Non-pigmented ciliary epithelial cell (primary cell): ENCODE data around the gene ARHGEF7.

ENCODE experiments used
- DNase-seq: peaks from one replicate; pipeline ENCODE4 v3.0.0-alpha.2; 2010; ENCODE audit warnings: low read depth

The ARHGEF7 gene

DNA sequence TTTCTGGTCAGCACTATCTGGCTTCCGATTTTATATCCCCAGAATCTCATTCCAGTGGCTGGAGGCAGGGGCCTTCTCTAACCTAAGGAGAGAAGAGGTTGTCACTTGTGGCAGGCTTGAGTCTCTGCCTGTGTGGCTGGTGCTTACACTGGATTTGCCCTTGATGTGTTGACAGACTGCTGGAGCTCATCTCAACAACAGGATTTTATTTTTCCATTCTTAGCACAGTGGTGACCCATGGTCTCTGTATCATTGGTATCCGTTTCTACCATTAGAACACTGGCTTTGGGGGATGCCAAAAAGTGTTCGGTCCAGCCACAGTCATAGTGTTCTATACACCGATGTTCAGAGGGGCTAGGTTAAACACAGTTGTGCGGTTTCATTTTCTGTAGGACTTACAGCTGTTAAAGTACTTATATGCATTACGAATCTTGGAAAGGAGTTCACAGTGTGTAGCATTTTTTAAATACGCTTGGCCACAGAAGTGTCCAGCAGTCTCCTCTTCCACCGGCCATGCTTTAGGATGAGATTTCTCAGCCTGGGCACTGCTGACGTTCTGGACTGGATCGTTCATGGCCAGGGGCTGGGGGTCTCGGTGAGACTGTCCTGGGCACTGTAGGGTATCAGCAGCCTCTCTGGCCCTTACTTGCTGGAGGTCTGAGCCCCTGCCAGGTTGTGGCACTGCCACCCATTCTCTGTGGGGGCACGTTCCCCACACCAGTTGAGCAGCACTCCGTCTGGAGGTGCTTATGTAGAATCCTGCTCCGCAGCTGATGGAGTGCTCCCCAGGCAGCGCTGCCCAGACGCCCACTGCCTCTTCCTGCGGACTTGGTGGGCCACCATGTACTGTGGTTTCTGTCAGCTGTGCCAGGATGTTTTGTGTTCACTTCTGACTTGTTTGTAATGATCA lies 163.9 kb downstream of the ARHGEF7 start:
- DNase-seq = no peak

DNA sequence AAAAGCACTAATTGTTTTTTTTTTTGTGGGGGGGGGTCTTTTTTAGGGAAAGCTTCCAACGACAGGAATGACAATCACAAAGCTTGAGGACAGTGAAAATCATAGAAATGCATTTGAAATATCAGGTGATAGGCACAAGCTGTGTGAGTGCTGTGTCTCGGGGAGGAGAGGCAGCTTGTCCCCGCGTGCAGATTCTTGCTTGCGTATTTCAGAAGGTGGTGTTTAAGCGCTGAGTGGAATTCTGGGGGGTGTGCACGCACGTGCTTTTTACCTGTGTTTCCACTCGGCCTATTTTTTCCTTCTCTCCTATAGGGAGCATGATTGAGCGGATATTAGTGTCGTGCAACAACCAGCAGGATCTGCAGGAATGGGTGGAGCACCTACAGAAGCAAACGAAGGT lies 165.1 kb downstream of the ARHGEF7 start:
- no peak for DNase-seq

GRCh38 chr13:111280681-111281585 lies 165.8 kb downstream of the ARHGEF7 start:
- DNase-seq = no peak

DNA sequence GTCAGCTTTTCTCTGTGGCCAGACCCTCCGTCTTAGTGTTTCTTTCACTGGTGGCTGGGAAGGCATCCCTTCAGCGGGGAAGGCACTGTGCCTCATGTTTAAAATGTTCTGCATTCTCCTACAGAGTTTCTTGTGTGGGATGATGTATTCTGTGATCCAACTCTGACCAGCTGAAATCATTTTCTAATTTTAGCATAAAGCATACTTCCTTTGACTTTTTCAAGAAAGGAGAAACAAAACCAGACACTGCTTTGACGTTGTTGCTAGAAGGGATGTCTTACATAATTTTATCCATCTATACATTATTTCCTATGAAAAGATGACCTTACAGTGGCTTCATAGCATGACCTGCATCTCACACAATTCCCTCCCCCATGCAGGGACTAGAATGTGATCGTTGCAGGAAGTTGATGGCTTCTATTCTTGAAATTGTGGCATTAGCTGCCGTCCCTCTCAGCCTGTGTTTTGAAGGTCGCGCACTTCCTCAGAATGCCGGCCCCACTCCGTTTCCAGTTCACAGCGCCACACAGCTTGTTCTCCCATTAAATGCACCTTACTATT lies 166.7 kb downstream of the ARHGEF7 start:
- DNase-seq = no peak

DNA sequence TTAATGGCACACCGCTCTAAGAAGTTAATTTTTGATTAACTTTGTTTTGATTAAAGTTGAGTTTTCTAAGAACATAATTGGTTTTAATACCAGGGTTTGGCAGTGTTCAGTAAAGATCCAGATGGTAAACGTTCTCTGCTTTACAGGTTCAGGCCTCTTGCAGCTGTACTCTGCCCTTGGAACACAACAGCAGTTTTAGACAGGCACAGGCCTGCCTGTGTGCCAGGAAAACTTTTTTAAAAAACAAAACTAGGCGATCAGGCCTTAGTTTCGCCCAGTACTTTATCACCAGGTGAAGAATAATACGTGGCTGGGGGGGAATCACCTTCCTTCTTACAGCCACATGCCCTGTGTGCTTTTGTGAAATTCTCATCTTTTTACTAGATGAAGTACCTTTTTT lies 167.3 kb downstream of the ARHGEF7 start:
- no peak for DNase-seq

DNA sequence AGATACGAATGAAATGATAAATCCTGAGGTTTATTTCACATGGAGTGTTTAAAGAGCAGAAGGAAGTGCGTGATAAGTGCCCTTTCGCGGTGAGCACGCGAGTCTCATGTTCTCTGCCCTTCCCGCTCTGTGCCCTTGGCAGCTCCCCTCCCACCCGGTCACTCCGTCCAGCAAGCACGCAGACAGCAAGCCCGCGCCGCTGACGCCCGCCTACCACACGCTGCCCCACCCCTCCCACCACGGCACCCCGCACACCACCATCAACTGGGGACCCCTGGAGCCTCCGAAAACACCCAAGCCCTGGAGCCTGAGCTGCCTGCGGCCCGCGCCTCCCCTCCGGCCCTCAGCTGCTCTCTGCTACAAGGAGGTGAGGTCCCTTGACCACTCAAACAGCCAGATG lies 167.9 kb downstream of the ARHGEF7 start:
- no peak for DNase-seq

GRCh38 chr13:111283457-111283856 lies 168.3 kb downstream of the ARHGEF7 start:
- DNase-seq = no peak

DNA sequence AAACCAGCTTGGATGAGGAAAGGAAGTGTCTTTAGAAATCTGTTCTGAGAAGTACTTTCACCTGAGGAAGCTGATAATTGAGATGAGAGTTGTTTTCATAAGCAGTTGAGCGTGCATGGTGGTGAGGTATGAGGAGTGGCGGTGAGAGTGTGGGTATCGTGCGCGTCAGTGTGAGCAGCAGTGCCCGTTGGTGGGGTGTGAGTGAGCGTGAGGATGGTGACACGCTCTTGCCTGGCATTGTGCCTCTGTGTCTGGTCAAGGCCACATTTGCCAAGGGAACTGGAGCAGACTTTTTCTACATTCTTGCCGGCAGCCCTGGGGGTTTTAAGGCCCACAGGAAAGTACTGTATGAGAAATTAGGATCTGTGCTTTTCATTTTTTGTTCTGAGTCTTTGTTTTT lies 168.9 kb downstream of the ARHGEF7 start:
- no peak for DNase-seq

DNA sequence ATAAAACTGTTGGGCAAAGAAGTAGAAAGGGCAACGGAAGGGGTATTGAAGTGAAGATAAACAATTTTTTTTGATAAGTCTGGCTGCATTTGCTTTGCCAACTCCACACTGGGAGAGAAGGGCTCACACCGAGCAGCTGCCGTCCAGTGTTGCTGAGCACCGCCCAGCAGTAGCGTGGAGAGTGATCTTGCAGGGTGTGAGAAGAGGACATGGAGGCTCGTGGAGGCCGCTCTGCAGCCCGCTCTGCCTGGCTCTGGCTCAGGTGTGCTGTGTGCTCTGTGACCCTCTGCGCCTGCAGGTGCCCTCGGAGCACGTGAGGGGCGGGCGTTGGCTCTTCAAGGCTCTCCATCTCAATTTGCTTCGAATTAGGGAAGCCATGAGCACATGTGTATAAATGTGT lies 169.5 kb downstream of the ARHGEF7 start:
- no peak for DNase-seq

- DNase-seq = no peak
Measured at GRCh38 chr13:111286162-111286561, 171.1 kb downstream of the ARHGEF7 start.

GRCh38 chr13:111286749-111287148 lies 171.6 kb downstream of the ARHGEF7 start:
- no peak for DNase-seq

GRCh38 chr13:111287201-111287600 lies 172.1 kb downstream of the ARHGEF7 start:
- DNase-seq = no peak

- DNase-seq = no peak
Measured at GRCh38 chr13:111288276-111288675, 173.2 kb downstream of the ARHGEF7 start.

GRCh38 chr13:111289251-111289650 lies 174.1 kb downstream of the ARHGEF7 start:
- no peak for DNase-seq

GRCh38 chr13:111291908-111292307 lies 176.8 kb downstream of the ARHGEF7 start:
- DNase-seq = no peak

GRCh38 chr13:111292710-111293485 lies 177.8 kb downstream of the ARHGEF7 start:
- no peak for DNase-seq

DNA sequence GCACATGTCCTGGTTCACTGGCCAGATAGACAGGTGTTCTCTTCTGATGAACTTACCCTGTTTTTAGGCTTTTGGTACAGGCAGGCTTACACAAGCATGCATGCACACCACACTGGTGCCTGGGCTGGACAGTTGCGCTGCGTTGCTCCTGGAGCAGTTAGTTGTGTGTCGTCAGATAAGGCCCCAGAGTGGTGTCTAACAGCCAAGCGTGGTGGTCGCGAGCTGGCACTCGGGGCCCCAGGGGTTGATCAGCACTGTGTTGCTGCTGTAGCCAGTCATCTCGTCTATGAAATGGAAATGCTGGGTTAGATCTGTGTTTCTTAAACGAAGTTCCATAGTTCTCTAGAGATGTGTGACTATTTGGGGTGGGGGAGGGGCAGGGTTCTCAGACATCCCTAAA lies 180.8 kb downstream of the ARHGEF7 start:
- no peak for DNase-seq

DNA sequence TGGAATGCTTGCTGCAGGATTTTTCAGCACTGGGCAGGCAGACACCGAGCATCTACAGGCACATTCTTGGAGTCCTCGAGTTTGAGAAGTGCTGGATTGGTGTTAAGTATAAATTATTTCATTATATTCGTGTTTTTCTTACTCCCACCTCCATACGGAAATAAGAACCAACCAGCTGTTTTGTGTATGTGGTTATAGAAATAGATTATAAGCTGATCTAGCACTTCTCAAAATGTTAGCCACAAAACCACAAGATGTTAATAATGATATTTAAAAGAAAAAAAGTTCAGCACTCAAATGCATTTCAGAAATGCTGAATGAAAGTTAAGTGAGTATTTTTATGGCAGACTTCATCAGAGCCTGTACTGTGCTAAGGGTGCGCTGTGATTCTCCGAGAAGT lies 181.3 kb downstream of the ARHGEF7 start:
- DNase-seq = no peak

- no peak for DNase-seq
Measured at GRCh38 chr13:111298214-111298975, 183.3 kb downstream of the ARHGEF7 start.

DNA sequence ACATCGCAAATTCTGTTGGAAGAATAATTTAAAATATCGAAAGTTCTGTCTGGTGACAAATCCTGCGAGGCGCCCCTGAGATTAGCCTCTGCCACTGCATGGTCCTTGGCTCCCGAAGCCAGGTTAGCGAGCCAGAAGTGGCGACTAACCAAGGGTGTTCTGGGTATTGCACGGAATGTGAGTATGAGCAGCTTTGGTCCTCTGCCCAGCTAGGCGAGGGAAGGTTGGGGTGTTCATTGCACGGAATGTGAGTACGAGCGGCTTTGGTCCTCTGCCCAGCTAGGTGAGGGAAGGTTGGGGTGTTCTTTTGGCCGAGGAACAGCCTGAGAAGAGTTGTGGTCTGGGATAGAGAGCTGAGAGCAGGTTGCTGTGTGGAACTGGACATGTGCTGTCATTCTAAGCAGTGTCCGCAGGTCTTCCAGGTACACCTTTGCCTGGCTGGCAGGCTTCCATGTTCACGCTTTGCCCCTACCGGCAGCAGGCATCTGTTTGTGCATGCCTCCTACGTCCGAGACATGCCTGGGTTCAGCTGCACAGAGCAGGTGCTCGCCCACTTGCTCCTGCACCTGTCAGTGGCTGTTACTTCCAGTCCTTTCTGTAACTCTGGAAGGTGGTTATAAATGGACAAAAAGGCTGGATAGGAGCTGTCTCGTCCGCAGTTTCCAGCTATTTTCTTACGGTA lies 187.1 kb downstream of the ARHGEF7 start:
- no peak for DNase-seq

GRCh38 chr13:111303559-111303958 lies 188.4 kb downstream of the ARHGEF7 start:
- DNase-seq = no peak
